HG03025 (cell line): ENCODE measurements around the gene GRIFIN.
"Not testable (repeated sequence)": the region's sequence is repeated elsewhere in the genome, so short reads cannot be mapped to it uniquely, and the experiment has no call there.

ENCODE experiments used
- ATAC-seq: cut with Tn5 transposase; IDR thresholded peaks from one replicate; pipeline ENCODE4 v1.9.1; 2021; ENCODE audit warnings: mild to moderate bottlenecking, moderate library complexity; ENCODE audit not compliant: unreplicated experiment, low FRiP score

Gene GRIFIN

DNA sequence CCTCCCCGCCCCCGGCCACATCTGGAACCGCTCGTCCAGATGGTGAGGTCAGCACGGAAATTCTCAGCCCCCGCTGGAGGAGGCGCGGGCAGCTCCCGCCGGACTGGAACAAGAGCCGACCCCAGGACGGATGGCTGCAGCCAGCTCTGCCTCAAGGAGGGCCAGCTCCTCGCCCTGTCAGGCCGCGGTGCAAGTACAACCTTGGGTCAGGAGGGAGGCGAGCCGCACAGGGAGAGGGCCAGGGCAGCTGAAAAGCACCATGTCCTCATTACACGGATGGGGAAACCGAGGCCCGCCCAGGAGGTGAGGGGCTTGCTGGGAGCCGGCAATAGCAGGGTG lies 3.8 kb upstream of the GRIFIN start:
- ATAC-seq = no peak

DNA sequence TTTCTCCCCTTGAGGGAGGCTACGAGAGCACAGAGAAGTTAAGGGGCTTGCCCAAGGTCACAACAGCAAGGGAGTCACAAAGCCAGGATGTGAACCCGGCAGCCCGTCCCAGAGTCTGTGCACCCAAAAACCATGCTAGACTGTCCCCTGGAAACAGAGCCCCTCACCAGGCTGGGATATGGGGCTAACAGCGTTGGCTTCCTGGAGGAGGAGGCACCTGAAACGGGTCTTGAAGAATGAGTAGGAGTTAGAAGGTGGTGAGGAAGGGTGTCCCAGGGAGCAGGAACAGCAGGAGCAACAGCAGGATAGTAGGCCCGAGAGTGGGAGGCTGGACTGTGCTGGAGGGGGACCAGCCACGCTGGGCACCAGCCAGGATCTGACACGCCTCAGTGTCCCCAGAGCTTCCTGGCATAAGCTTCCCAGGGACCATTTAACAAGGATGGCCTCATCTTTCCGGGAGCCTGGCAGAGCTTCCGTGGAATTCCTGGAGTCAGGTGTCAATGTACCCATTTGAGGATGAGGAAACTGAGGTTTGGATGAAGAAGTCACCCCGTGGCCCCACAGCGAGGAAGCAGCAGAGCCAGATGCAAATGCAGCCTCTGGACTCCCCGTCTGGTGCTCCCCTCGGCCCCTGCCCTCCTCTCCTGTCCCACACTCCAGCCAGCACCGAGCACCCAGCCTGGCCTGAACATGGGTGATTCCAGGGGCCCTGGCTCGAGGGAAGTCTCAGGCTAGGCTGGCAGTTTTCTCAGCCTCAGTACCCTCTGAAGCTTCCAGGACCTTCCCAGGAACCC lies 3.3 kb upstream of the GRIFIN start:
- no peak for ATAC-seq

DNA sequence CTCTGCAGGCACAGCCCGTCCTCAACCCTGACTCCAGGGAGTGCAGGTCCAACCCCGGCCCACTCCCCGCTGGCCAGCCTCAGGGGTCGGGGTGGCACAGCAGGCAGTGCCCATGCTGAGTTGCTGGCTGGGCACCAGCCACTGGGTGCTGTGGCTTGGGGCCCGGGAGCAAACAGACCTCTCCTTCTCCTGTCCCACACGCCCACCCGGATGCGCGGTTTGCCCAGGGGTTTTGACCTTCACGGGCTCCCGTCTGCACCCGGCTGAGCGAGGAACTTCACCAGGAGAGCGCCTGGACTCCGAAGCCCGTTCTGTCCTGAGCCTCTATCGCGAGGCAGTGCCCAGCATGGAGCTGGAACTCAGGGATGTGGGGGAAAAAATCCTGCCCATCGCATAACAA lies 2.6 kb upstream of the GRIFIN start:
- ATAC-seq = no peak

DNA sequence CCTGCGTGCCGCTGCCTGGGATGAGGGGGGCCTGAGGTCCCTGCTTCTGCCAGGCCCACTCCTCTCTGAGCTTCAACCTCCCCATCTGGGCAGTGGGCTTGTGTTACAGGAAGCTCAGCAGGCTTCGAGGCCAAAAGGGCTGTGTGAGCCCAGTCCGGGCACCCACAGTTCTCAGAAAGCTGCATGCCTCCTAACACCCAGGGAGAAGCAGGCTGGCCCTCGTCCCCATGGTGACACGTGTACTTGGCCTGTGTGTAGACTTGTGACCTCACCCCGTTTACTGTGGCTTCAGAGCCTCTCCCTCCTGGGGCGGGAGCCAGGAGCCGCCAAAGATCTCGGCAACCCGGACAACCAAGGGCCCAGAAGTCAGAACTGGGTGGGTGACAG lies 2.2 kb upstream of the GRIFIN start:
- ATAC-seq = no peak

DNA sequence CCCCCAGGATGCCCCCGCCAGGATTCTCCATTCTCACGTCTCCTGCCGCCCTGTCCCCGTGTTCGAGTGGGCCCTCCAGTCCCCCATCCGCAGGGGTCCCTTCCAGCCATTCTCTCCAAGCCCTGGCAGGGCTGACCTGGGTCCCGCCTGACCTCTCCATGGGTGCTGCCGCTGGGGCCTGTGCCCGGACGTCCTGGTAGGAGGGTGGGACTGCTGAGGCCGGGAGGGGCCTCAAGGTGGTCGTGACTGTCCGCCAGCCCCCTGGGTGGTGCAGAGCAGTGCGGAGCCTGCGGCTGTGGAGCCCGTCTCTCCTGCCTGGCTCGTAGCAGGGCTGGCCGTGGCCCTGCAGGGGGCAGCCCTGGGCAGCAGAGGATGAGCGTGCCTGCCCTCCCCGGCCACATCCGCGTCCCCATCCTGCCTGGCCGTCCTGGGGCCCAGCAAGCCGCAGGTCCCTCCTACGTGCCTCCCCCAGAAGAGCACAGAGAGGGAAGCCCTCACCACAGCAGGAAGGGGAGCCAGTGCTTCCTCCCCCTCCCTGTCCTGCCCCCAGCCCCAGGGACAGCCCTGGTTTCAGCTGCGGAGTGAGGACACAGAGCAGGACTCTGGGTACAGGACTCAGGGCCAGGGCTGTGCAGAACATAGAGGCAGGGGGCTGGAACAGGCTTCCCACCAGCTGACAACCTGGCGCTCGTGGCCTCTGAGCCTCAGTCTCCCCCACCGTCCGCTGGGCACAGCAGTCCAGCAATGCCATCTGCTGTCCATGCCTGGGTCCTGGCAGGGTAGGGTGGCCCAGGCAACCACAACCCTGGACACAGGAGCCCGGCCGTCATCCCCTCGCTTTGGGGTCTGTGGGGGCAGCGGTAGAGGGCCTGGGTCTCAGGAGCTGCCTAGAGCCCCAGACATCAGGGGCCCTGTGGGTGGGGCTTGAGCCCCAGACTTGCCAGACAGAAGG lies 1.5 kb upstream of the GRIFIN start:
- ATAC-seq = no peak

DNA sequence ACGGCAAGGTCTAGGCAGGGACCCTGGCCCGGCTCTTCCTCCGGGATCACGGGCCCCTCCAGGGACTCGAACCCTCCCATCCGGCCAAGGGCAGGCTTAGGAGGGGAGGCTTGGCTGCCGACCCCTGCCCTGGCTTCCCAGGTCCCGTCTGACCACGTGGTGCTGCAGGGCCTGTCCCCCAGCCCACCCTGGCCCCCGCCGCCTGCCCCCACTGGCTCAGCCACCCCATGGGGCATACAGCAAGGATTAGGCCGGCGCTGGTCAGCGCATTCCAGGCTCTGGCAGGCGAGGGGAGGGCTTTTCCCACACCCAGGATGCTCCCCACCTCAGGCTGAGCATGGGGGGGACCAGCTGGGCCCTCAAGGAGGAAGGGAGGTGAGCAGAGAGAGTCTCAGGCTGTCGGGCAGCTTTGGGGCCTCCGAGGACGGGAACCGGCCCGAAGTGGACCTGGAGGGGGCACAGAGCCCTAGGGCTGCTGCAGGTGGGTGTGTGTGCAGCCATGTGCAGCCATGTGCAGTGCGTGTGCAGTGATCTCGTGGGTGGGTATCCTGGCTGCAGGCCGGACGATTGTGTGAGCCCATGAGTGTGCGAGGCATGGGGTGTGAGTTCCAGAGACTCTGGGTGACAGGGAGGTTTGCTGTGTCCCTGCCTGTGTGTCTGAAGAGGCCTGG lies 713 bp upstream of the GRIFIN start:
- no peak for ATAC-seq

DNA sequence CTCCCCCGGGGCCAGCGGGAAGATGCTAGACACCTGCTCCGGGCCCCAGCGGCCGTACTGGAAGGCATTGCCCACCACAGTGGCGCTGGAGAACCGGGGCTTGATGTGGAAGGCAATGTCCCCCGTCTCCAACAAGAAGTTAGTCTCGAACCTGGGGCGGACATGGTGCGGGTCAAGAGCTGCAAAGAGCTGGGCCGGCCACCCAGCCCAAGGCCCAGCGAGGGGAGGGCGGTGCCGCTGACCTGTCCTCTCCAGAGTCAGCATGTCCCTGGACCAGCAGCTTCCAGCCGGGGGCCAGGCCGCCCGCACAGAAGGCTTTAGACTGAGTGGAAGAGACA lies 551 bp downstream of the GRIFIN start:
- no peak for ATAC-seq

DNA sequence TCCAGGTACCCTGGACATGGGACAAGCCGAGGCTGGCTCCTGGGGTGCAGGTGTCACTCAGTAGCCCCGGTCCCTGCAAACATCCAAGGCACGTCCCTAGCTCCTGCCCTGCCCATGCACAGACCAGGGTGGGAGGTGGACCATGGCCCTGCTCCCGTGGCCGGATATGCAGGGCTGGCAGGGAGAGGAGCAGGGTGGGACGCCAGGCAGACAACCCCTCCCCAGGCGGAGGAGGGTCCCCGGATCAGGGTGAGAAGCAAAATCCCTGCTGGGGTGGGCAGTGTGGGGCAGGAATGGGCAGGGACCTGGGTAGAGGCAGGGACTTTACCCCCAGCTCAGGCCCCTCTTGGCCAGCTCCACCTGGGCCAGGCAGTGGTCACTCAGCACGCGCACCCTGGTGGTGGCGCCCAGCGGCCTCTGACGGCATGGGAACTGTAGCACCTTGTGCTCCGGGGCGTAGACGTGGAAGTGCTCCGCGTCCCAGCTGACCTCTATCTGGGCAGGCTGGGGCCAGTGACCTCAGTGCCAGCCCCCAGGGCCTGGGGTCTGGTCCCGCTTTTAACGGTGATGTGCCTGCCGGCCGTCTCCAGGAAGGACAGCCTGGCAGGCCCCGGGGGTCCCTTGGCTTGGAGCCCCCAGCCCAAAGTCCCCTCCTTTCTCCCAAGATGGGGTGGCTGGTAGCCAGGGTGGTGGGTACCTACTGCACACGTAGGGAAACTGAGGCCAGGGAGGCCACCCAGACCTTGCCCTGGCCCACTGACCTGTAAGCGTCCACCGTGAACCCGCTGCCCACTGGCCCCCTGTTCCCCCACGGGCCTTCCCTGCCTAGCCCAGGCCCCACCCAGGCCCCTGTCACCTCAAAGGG lies 1.2 kb downstream of the GRIFIN start:
- no peak for ATAC-seq

DNA sequence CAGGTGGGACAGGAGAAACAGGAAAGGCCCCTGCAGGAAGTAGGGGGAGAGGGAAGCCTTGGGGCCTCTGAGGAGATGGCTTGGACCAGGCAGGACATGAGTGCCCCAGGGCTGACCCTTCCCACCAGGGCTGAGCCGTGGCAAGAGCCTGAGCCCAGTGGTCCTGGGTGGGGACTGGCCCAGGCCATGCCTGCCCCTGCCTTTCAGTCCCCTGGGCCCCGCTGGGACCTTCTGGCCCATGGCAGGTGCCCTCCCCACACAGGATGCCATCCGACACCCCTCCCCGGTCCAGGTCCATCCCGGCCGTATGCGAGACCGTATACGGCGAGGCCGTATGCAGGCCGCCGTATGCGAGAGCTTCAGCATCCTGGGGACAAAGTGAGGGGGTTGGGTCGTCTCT lies 2.0 kb downstream of the GRIFIN start:
- no peak for ATAC-seq

DNA sequence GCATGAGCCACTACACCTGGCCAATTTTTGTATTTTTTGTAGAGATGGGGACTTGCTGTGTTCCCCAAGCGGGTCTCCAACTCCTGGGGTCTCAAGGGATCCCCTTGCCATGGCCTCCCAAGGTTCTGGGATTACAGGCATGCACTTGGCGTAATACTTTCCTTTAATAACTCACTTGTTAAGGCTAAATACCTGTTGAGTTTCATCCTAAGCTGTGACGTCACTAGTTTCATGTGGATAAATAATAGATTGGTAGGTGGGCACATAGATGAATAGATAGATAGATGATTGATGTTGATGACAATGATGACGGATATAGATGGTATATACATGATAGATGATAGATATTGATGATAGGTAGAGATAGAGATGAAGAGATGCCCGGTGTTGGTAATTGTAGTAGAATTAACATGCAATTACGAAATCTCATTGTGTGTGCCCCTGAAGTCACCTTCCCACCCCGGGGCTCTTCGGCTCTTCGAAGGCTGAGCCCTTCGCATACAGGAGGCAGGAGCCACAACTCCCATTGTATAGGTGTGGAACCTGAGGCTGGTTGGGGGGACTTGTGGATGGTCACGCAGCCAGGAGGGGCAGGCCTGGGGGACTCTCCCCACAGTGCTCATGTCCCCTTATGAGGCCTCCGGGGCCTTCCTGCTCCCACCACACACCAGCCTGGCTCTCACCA lies 2.6 kb downstream of the GRIFIN start:
- no peak for ATAC-seq

DNA sequence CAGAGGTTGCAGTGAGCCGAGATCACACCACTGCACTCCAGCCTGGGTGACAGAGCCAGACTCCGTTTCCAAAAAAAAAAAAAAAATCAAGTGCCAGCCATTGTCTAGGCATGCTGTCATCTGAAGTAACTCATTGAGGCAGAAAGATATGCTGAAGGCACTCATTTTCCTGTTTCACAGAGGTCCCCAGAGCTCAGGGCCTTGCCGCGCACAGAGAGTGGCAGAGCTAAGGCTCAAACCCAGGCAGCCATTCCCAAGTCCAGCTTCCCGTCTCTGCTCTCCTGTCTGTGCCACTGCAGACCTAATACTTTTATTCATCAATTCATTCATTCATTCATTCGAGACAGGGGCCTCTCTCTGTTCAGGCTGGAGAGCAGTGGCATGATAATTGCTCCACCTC lies 3.5 kb downstream of the GRIFIN start:
- no peak for ATAC-seq

DNA sequence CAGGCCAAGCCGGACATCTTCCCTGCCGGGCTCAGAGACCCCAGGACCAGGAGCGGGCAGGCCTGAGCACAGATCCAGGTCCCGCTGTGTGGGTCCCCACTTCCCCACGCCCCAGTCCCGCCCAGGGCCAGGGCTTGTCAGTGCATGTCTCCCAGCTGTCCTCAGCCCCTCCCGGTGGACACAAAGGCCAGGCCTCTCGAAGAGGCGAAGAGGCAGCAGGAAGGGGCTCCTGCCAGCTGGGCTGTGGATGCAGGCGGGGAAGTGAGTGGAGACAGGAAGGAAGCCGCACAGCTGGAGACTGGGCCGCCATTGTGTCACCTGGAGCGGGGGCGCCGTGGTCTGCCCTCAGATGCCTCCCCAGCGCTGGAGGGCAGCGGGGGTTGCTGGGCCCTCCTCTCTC lies 4.8 kb downstream of the GRIFIN start:
- ATAC-seq = no peak

DNA sequence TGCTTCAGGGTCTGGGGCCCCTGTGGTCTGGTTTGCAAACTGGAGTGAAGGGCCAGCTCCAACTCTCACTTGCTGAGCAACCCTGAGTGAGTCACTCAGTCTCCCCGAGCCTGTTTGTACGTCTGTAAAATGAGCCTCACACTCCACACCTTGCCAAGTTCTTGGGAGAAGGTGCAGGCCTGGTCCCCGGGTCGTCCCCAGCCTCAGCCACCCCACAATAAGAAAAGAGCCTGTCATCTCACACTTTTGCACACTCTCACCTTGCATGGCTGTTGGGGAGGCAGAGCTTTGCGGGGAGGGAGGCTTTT lies 5.2 kb downstream of the GRIFIN start:
- no peak for ATAC-seq

DNA sequence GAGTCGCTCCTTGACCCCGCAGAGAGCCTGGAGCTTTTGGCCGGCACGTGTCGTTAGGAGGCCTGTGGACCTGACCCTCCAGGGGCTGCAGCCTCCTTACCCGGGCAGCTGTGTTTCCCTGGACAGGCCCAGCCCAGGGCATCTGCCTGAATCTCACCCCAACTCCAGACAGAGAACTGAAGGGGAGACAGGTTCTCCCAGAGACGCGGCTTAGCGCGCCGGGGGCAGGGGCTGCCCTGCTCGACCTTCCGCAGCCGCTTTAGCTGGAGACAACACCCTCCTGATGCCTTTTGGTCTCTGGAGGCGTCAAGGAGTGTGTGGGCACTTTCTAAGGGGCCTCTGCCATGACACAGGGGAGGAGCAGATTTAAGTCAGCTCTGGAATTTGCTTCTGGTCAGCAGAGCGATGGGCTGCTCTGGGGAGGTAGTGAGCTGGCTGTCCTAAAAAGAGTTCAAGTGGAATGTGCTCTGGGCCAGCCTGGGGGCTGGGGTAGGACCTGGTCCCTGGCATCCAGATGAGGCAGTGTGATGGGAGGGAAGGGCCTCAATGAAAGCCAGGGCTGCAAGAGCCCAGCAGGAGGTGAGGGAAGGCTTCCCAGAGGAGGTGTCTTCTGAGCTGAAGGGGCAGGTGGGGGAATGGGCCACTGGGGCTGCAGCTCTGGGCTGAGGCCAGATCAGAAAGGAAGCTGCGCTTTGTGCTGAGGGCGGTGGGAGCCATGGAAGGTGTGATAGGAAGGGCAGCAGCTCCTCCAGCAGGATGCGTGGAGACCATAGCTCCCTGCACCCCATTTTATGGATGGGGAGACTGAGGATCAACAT lies 5.8 kb downstream of the GRIFIN start:
- no peak for ATAC-seq

DNA sequence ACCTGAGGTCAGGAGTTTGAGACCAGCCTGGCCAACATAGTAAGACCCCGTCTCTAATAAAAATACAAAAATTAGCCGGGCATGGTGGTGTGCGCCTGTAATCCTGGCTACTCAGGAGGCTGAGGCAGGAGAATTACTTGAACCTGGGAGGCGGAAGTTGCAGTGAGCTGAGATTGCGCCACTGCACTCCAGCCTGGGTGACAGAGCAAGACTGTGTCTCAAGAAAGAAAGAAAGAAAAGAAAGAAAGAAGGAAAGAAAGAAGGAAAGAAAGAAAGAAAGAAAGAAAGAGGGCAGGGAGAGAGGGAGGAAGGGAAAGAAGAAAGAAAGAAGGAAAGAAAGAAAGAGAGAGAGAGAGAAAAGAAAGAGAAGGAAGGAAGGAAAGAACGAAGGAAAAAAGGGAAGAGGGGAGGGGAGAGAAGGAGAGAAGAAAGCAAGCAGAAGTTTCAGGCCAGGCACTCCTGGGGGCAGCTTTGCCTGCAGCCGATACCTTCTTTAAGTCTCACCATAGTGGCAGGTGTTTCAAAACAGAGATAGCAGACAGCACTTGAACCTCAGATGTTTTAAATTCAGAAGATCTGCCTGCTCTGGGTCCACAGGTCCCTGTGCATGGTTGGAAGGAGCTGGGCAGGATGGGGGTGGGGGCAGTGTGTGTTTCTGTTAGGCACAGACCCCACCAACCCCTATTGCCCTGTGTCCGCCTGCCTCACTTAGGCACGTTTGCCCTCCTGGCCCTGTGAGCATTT lies 6.6 kb downstream of the GRIFIN start:
- not testable (repeated sequence) for ATAC-seq

DNA sequence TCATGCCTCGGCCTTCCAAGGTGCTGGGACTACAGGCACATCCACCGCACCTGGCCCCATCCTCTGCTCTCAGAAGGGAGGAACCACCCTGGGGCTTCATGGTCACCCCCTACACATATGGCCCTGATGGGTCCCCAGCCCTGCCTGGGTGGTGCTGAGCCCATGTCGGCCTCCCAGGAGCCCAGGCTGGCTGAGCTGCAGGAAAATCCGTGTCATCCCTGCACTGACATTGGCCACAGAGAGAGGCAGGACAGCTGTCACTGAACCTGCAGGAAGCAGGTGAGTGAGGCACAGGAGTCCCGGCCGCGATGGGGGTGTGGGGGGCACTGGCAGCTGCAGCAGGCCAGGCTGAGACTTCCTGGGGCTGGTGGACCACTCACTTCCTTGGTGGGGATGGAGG lies 8.0 kb downstream of the GRIFIN start:
- ATAC-seq = no peak

DNA sequence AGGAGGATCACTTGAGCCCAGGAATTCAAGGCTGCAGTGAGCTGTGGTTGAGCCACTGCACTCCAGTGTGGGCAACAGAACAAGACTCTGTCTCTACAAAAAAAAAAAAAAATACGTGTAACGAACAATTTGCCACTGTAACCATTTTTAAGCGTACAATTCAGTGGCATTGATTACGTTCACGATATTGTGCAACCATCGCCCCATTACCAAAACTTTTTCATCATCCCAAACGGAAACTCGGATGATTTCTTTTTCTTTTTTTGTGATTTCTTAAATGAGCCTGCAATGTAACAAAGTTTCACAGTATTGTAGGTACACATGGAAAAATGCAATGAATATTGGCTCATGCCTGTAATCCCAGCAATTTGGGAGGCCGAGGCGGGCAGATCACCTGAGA lies 9.5 kb downstream of the GRIFIN start:
- no peak for ATAC-seq

DNA sequence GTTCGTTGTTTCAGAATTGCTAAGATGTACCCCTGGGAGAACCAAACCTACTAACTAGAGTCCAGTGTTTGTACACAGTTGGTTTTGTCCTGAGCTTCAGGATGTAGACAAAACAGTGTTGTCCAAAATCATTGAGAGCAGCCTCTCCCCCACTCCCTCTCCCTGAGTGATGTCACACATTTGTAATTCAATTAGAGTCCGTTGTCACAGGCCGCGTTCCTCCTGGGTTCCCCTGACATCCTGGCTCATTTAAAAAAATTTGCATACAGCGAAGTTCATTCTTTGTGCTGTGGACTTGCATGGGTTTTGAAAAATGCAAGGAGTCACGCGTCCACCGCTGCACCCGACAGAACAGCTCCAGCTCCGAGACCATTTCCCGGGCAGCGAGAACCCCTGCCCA lies 10.3 kb downstream of the GRIFIN start:
- no peak for ATAC-seq

DNA sequence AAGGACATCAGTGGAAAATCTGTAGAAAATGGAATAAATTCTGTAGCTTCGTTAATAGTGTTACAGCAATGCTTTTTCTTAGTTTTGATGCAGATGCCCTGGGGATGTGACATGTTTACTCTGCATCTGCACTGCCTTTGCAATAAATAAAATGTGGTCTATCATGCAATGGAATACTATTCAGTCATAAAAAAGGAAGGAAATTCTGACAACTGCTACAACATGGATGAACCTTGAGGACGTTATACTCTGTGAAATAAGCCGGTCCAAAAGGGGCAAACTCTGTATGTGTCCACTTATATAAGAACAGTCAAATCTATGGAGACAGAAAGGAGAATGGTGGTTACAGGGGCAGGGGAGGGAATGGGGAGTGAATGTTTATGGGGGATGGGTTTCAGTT lies 13.5 kb downstream of the GRIFIN start:
- no peak for ATAC-seq
